Effector memory CD4-positive, alpha-beta T cell (primary cell): Measurements from ENCODE around the gene RASA2.

Experiments
- DNase-seq, 3 donors: peaks; one replicate each; pipeline ENCODE4 v3.0.0-alpha.2; 2020
- H3K27ac ChIP-seq: 2 replicates; pipeline ENCODE4 v1.7.0; 2013; ENCODE audit warnings: mild to moderate bottlenecking, low read length, moderate library complexity; ENCODE audit not compliant: insufficient read depth, poor library complexity, severe bottlenecking
- H3K27me3 ChIP-seq: replicated peaks from 2 replicates; pipeline ENCODE4 v1.7.0; 2013; ENCODE audit warnings: mild to moderate bottlenecking, low read length; ENCODE audit not compliant: insufficient read depth, control insufficient read depth, poor library complexity, severe bottlenecking
- H3K36me3 ChIP-seq: 2 replicates; pipeline ENCODE4 v1.7.0; 2013; ENCODE audit warnings: mild to moderate bottlenecking, low read length, moderate library complexity; ENCODE audit not compliant: control insufficient read depth, insufficient read depth
- H3K4me1 ChIP-seq: 2 replicates; pipeline ENCODE4 v1.7.0; 2013; ENCODE audit warnings: low read length, mild to moderate bottlenecking; ENCODE audit not compliant: control insufficient read depth, insufficient read depth, poor library complexity, severe bottlenecking
- H3K4me3 ChIP-seq: 2 replicates; pipeline ENCODE4 v1.7.0; 2013; ENCODE audit warnings: low read length, low read depth, mild to moderate bottlenecking; ENCODE audit not compliant: insufficient read depth, poor library complexity, severe bottlenecking
- H3K9me3 ChIP-seq: 2 replicates; pipeline ENCODE4 v1.7.0; 2013; ENCODE audit warnings: mild to moderate bottlenecking, low read length, moderate library complexity; ENCODE audit not compliant: control insufficient read depth

The RASA2 gene

DNA sequence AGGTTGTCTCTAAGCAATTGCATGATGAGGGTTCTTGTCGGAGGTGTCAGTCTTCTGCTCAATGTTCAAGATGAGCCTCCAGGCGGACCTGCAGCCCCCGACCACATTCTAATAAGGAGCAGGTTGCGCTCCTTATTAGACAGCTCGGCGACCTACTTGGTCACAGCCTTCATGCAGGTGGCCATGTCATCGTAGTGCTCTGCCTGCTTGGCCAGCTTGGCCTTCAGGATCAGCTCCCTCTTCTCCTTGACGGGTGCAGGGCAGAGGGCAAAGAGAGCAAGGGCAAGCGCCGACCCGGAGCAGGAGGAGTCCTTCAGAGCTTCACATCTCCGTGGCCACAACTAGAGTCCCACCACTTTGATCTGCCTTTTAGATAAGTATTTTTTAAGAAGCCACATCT, 113.5 kb downstream of the RASA2 start:
- Histone ChIP-seq H3K9me3 (no peaks in the 10 kb centered on the region), H3K27me3 (no peaks in the 10 kb centered on the region), H3K4me3 (no peak overlapping the region), H3K36me3 (peaks cover 26% of the 10 kb centered on the region), H3K27ac (no peak overlapping the region), H3K4me1 (no peaks in the 10 kb centered on the region)
- DNase-seq = no peak

- Histone ChIP-seq H3K27ac (no peak overlapping the region), H3K4me3 (no peak overlapping the region), H3K27me3 (no peaks in the 10 kb centered on the region), H3K36me3 (peaks cover 25% of the 10 kb centered on the region), H3K4me1 (no peaks in the 10 kb centered on the region), H3K9me3 (no peaks in the 10 kb centered on the region)
- DNase-seq = no peak
Observed at GRCh38 chr3:141602706-141603105, 115.9 kb downstream of the RASA2 start.

DNA sequence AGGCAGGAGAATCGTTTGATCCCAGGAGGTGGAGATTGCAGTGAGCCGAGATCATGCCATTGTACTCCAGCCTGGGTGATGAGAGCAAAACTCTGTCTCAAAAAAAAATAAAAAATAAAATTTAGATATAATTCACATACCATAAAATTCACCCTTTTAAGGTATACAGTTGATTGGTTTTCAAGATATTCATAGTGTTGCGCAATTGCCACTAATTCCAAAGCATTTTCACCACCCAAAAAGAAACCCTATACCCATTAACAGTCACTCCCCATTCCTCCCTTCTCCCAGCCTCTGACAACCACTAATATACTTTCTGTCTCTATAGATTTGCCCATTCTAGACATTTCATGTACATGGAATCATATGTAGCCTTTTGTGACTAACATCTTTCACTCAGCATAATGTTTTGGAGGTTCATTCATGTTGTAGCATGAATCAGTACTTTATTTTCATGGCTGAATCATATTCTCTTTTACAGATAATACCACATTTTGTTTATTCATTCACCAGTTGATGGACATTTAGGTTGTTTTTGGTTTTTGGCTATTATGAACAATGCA, 116.7 kb downstream of the RASA2 start:
- Histone ChIP-seq H3K36me3 (peaks cover 29% of the 10 kb centered on the region), H3K9me3 (no peaks in the 10 kb centered on the region), H3K4me1 (no peaks in the 10 kb centered on the region), H3K4me3 (no peak overlapping the region), H3K27me3 (no peaks in the 10 kb centered on the region), H3K27ac (no peak overlapping the region)
- DNase-seq = no peak

DNA sequence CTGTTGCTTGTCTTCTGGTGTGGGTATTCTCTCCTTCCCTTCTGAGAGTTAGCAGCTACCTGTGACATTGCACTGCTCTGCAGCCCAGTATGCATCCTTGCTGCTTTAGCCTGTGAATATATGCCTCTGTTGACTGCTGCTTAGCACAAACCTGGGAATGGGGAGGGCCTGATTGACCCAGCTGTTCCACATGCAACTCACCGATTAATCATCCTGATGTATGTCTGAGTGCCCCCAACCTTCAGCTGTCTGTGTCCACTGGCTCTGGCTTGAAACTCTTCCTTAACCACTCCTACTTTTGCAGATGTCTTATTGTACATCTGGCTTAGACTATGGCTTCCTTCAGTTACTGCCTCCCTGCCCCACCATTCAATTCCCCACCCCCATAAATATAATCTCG, 119.1 kb downstream of the RASA2 start:
- no peaks in the 10 kb centered on the region for H3K27me3 ChIP-seq
- H3K36me3 ChIP-seq = peaks cover 44% of the 10 kb centered on the region
- H3K27ac ChIP-seq = no peak overlapping the region
- no peak for DNase-seq
- no peaks in the 10 kb centered on the region for H3K9me3 ChIP-seq
- H3K4me1 ChIP-seq = no peaks in the 10 kb centered on the region
- H3K4me3 ChIP-seq = no peak overlapping the region

- no peaks in the 10 kb centered on the region for H3K27me3 ChIP-seq
- no peaks in the 10 kb centered on the region for H3K4me1 ChIP-seq
- no peaks in the 10 kb centered on the region for H3K9me3 ChIP-seq
- no peak overlapping the region for H3K27ac ChIP-seq
- H3K4me3 ChIP-seq = no peak overlapping the region
- no peak for DNase-seq
- H3K36me3 ChIP-seq = peaks cover 64% of the 10 kb centered on the region
Observed at GRCh38 chr3:141608438-141608837, 121.6 kb downstream of the RASA2 start.

- H3K27me3 ChIP-seq = no peaks in the 10 kb centered on the region
- H3K27ac ChIP-seq = no peak overlapping the region
- no peaks in the 10 kb centered on the region for H3K9me3 ChIP-seq
- no peaks in the 10 kb centered on the region for H3K4me1 ChIP-seq
- H3K36me3 ChIP-seq = peaks cover 73% of the 10 kb centered on the region
- no peak overlapping the region for H3K4me3 ChIP-seq
- DNase-seq = no peak
Observed at GRCh38 chr3:141610939-141611338, 124.1 kb downstream of the RASA2 start.

GRCh38 chr3:141618103-141618910, 131.5 kb downstream of the RASA2 start:
- Histone ChIP-seq H3K36me3 (peaks cover 22% of the 10 kb centered on the region), H3K27ac (no peak overlapping the region), H3K9me3 (no peaks in the 10 kb centered on the region), H3K4me3 (no peak overlapping the region), H3K4me1 (no peaks in the 10 kb centered on the region), H3K27me3 (no peaks in the 10 kb centered on the region)
- DNase-seq = no peak

DNA sequence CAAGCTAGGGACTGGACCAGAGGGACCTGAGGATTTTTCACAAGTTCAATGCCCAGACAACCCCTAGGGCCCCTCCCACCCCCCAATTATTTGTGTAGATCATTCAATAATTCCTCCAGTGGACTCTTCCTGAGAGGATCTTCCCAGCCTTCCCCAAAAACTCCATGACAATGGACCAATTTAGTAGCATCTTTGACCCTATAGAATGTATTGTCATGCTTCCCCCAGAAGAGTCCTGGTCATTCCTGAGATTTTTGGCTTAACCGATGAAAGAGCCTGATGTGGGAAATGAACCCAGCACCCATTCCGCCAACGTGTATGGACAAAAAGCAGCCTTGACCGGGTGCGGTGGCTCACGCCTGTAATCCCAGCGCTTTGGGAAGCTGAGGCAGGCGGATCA, 132.1 kb downstream of the RASA2 start:
- no peak overlapping the region for H3K27ac ChIP-seq
- no peaks in the 10 kb centered on the region for H3K27me3 ChIP-seq
- no peak overlapping the region for H3K4me3 ChIP-seq
- no peaks in the 10 kb centered on the region for H3K4me1 ChIP-seq
- H3K9me3 ChIP-seq = no peaks in the 10 kb centered on the region
- H3K36me3 ChIP-seq = peaks cover 17% of the 10 kb centered on the region
- no peak for DNase-seq

DNA sequence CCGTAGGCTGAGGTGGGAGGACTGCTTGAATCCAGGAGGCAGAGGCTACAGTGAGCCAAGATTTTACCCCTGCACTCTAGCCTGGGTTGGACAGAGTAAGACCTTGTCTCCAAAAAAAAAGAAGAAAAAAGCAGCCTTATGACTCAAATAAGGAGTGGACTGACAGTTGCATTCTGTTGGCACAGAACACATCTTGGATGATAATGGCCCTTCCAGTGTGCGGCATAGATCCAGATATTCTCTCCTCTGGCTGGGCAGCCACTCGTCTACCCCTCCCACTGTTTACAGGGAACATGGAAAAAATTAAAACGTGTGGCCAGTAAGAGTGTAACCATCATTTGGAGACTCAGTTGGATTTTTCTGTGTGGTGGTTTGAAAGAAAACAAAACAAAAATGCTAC, 132.6 kb downstream of the RASA2 start:
- Histone ChIP-seq H3K4me3 (no peak overlapping the region), H3K4me1 (no peaks in the 10 kb centered on the region), H3K9me3 (no peaks in the 10 kb centered on the region), H3K27me3 (no peaks in the 10 kb centered on the region), H3K36me3 (peaks cover 12% of the 10 kb centered on the region), H3K27ac (no peak overlapping the region)
- no peak for DNase-seq

GRCh38 chr3:141623691-141624090, 136.9 kb downstream of the RASA2 start:
- Histone ChIP-seq H3K36me3 (no peaks in the 10 kb centered on the region), H3K4me1 (no peaks in the 10 kb centered on the region), H3K27me3 (no peaks in the 10 kb centered on the region), H3K4me3 (no peak overlapping the region), H3K9me3 (no peaks in the 10 kb centered on the region), H3K27ac (no peak overlapping the region)
- DNase-seq = no peak
